ENCODE data around the gene KIAA2012.

Gene KIAA2012

DNA sequence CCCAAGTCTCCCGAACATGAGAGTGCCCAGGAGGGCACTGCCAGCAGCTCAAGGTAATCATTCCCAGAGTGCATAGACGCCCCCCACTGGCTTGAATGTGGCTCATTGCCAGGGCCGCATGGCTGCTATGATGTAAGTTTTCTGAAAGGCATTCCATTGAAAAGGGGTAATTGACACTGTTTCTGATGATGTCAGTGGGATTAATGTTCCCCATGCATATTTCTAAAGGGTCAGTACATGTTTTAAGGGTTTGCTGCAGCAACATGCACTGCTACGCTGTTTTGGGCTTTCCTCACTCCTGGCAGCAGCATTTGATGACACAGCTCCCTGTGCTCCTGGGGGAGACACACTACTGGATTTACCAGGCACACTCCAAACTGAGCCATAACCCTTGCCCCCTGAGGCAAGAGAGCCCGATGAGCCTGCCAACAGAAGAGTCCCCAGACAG is 36.7 kb downstream of the KIAA2012 start:
- TF ChIP-seq EZH2phosphoT487 (IDR thresholded peaks at IDR 0.05; ENCODE audit: borderline replicate concordance, low read length) (no peak), CTCF (IDR thresholded peaks at IDR 0.05; ENCODE audit: low read depth, low read length, poor library complexity, severe bottlenecking) (peak; percentile 12)
- Histone ChIP-seq H3K9me2 (replicated peaks; ENCODE audit: control insufficient read depth, low read length) (no peaks in the 10 kb centered on the region), H3K4me2 (ENCODE audit: low read length) (no peak overlapping the region), H3K36me3 (ENCODE audit: control insufficient read depth, low read length) (no peaks in the 10 kb centered on the region), H3K4me1 (ENCODE audit: control insufficient read depth, low read length) (no peaks in the 10 kb centered on the region), H3K27me3 (ENCODE audit: control insufficient read depth, low read length) (peaks cover 10% of the 10 kb centered on the region; the same call in 1 of the 2 replicates), H3K9me3 (ENCODE audit: control insufficient read depth, insufficient read depth, low read length) (no peaks in the 10 kb centered on the region), H3F3A (ENCODE audit: control insufficient read depth, insufficient read depth) (no peaks in the 10 kb centered on the region), H4K20me1 (ENCODE audit: control insufficient read depth, insufficient read depth, low read depth, low read length) (no peaks in the 10 kb centered on the region), H3K79me2 (ENCODE audit: control insufficient read depth, low read length) (no peaks in the 10 kb centered on the region), H3K27ac (ENCODE audit: low read depth, low read length) (no peak overlapping the region), H3K4me3 (ENCODE audit: low read length) (no peak overlapping the region)

GRCh38 chr2:202110491-202110890 is 37.4 kb downstream of the KIAA2012 start:
- H3K9me3 ChIP-seq (ENCODE audit: control insufficient read depth, insufficient read depth, low read length), result no peaks in the 10 kb centered on the region
- H3K4me2 ChIP-seq (ENCODE audit: low read length), result no peak overlapping the region
- no peaks in the 10 kb centered on the region for H3K9me2 ChIP-seq (replicated peaks; ENCODE audit: control insufficient read depth, low read length)
- no peaks in the 10 kb centered on the region for H3F3A ChIP-seq (ENCODE audit: control insufficient read depth, insufficient read depth)
- no peak overlapping the region for H3K4me3 ChIP-seq (ENCODE audit: low read length)
- peaks cover 8% of the 10 kb centered on the region for H3K27me3 ChIP-seq (ENCODE audit: control insufficient read depth, low read length)
- no peaks in the 10 kb centered on the region for H3K4me1 ChIP-seq (ENCODE audit: control insufficient read depth, low read length)
- TF ChIP-seq CTCF (IDR thresholded peaks at IDR 0.05; ENCODE audit: low read depth, low read length, poor library complexity, severe bottlenecking) (no peak), EZH2phosphoT487 (IDR thresholded peaks at IDR 0.05; ENCODE audit: borderline replicate concordance, low read length) (no peak)
- no peak overlapping the region for H3K27ac ChIP-seq (ENCODE audit: low read depth, low read length)
- no peaks in the 10 kb centered on the region for H3K79me2 ChIP-seq (ENCODE audit: control insufficient read depth, low read length)
- H4K20me1 ChIP-seq (ENCODE audit: control insufficient read depth, insufficient read depth, low read depth, low read length), result no peaks in the 10 kb centered on the region
- H3K36me3 ChIP-seq (ENCODE audit: control insufficient read depth, low read length), result no peaks in the 10 kb centered on the region

DNA sequence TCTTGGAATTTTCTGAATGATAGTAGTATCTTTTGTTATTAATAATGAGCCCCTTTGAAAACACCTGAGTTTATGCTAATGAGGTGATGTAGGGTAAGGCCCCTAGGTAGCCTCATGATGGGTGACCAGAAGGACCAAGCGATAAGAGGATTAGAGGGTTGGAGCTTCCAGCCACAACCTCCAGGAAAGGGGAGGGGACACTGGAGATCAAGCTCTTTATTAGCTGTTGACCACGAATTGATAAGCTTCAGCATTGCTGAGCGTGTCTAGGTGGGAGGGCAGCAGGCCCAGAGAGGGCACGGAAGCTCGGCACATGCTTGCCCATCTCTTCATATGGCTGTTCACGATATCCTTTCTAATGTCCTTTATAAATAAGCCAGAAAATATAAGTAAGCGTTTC is 39.0 kb downstream of the KIAA2012 start:
- H4K20me1 ChIP-seq (ENCODE audit: control insufficient read depth, insufficient read depth, low read depth, low read length), result no peaks in the 10 kb centered on the region
- no peaks in the 10 kb centered on the region for H3K36me3 ChIP-seq (ENCODE audit: control insufficient read depth, low read length)
- H3K27ac ChIP-seq (ENCODE audit: low read depth, low read length), result no peak overlapping the region
- no peaks in the 10 kb centered on the region for H3F3A ChIP-seq (ENCODE audit: control insufficient read depth, insufficient read depth)
- no peaks in the 10 kb centered on the region for H3K4me1 ChIP-seq (ENCODE audit: control insufficient read depth, low read length)
- TF ChIP-seq CTCF (IDR thresholded peaks at IDR 0.05; ENCODE audit: low read depth, low read length, poor library complexity, severe bottlenecking), result no peak
- no peaks in the 10 kb centered on the region for H3K79me2 ChIP-seq (ENCODE audit: control insufficient read depth, low read length)
- no peaks in the 10 kb centered on the region for H3K9me3 ChIP-seq (ENCODE audit: control insufficient read depth, insufficient read depth, low read length)
- no peak overlapping the region for H3K4me2 ChIP-seq (ENCODE audit: low read length)
- H3K27me3 ChIP-seq (ENCODE audit: control insufficient read depth, low read length), result peaks cover 16% of the 10 kb centered on the region
- H3K4me3 ChIP-seq (ENCODE audit: low read length), result no peak overlapping the region
- no peaks in the 10 kb centered on the region for H3K9me2 ChIP-seq (replicated peaks; ENCODE audit: control insufficient read depth, low read length)
